WTC11 (cell line): ENCODE measurements around the gene ARMC6.

Experiments
- CTCF ChIP-seq: fragments of 200-600 bp; IDR thresholded peaks from 2 replicates; pipeline ENCODE4 v1.8.0; 2022; ENCODE audit warnings: antibody characterized with exemption
- ZNF219 ChIP-seq: sonication (generic); formaldehyde crosslinking; IDR thresholded peaks from 2 replicates; pipeline ENCODE4 v1.8.0; 2023; ENCODE audit warnings: missing genetic modification reagents, mild to moderate bottlenecking, borderline replicate concordance

GRCh38 chr19:19106056-19106551 lies 72.7 kb downstream of the ARMC6 start:
- TF ChIP-seq CTCF (no peak), ZNF219 (CRISPR knock-in tag) (no peak)
